ENCODE data around the gene LIM2.
A peak's percentile ranks its signal among the peaks of the same experiment; 100 is the strongest.
"Not testable (repeated sequence)": the region's sequence is repeated elsewhere in the genome, so short reads cannot be mapped to it uniquely, and the experiment has no call there.

LIM2 gene

GRCh38 chr19:51398096-51398704 lies 10.4 kb upstream of the LIM2 start:
- H3K9ac ChIP-seq: no peak overlapping the region
- H3K36me3 ChIP-seq: peaks cover 12% of the 10 kb centered on the region
- no peak for TF ChIP-seq Cebpa-rat (IDR thresholded peaks at IDR 0.05)
- H3K4me2 ChIP-seq: no peak overlapping the region
- H4K20me1 ChIP-seq: no peaks in the 10 kb centered on the region
- H3K4me3 ChIP-seq: no peak overlapping the region
- peaks cover 20% of the 10 kb centered on the region for H3K4me1 ChIP-seq
- peaks cover 22% of the 10 kb centered on the region for H3K9me3 ChIP-seq
- no peak overlapping the region for H3K27ac ChIP-seq
- H3K27me3 ChIP-seq: no peaks in the 10 kb centered on the region

- H3K27ac ChIP-seq, H3K4me2 ChIP-seq, H3K4me3 ChIP-seq, H4K20me1 ChIP-seq, H3K36me3 ChIP-seq, H3K9ac ChIP-seq, H3K27me3 ChIP-seq: not testable (repeated sequence)
- peaks cover 14% of the 10 kb centered on the region for H3K9me3 ChIP-seq
- peaks cover 23% of the 10 kb centered on the region for H3K4me1 ChIP-seq
These were observed 9.7 kb upstream of the LIM2 start for GRCh38 chr19:51397453-51397852.

DNA sequence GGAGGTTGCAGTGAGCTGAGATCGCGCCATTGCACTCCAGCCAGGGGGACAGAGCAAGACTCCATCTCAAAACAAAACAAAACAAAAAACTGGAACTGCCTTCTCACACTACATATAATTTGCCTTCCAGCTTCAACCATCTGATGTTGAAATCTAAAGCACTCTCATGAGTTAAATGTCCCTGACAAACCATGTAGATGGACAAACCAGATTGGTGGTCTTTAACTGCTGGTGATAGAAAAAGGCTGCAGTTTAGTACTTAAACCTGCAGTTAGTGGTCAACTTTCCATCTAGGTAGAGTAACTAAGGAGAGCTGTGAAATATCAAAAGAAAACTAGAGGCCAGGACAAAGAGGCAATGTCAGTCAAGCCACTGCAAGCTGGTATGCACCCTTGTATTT lies 8.4 kb upstream of the LIM2 start:
- TF ChIP-seq Cebpa-rat (IDR thresholded peaks at IDR 0.05): no peak
- Histone ChIP-seq H3K27ac (no peak overlapping the region), H3K36me3 (no peaks in the 10 kb centered on the region), H3K27me3 (no peaks in the 10 kb centered on the region), H4K20me1 (no peaks in the 10 kb centered on the region), H3K9ac (no peak overlapping the region), H3K4me3 (no peak overlapping the region), H3K4me1 (peaks cover 23% of the 10 kb centered on the region), H3K9me3 (peaks cover 1% of the 10 kb centered on the region), H3K4me2 (no peak overlapping the region)

DNA sequence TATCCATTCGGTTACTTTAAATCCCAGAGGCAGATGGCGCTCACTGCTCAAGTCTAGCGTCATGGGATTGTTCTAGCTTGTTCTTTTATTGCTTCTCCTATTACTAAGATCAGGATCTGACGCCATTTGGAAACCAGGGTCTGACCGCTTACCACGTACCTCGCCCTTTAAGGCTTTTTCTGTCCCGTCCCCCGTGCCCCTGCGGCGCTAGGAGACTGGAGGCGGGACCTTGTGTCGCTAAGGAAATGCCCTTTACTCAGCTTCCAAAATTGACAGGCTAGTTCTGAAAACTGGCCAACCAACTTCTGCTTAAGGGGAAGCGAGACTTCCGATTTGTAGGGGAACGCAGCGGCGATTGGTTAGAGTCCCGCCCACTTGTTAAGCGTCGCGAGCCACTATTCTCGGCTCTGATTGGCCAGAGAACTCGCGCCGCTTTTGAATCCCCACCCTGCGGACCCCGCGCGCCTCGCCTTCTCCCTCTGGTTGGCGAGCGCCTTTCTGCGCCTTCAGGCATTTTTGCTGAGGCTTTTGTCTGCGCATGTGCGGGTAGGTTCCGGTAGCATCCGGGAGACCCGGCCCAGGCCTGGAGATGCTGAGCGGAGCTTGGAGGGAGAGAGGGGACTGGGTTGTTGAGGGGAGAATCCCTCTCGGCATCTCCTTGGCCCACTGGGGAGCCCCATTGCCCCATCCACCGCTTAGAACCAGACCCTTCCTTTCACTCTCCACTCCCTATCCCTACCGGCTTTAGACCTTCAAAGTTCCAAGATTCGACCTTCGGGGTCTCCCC lies 6.5 kb upstream of the LIM2 start:
- peak overlapping the region; percentile 84 for H3K9ac ChIP-seq
- no peak for TF ChIP-seq Cebpa-rat (IDR thresholded peaks at IDR 0.05)
- no peaks in the 10 kb centered on the region for H3K36me3 ChIP-seq
- peak overlapping the region; percentile 84 for H3K27ac ChIP-seq
- peak overlapping the region; percentile 93 for H3K4me2 ChIP-seq
- no peaks in the 10 kb centered on the region for H4K20me1 ChIP-seq
- peak overlapping the region; percentile 71 for H3K4me3 ChIP-seq
- no peaks in the 10 kb centered on the region for H3K9me3 ChIP-seq
- H3K4me1 ChIP-seq: peaks cover 31% of the 10 kb centered on the region
- H3K27me3 ChIP-seq: no peaks in the 10 kb centered on the region

DNA sequence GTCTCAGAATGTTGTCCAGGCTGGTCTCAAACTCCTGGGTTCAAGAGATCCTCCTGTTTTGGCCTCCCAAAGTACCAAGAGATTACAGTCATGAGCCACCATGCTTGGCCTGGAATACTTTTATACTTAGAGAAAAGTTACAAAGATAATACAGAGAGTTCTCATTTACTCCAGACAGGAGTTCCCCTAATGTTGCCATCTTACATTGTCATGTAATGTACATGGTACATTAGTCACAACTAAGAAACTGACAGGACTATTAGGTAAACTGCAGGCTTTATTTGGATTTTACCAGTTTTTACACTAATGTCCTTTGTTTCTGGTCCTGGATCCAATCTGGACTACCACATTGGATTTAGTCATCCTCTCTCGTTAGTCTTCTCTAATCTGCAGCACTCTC lies 4.9 kb upstream of the LIM2 start:
- no peak overlapping the region for H3K27ac ChIP-seq
- no peaks in the 10 kb centered on the region for H4K20me1 ChIP-seq
- no peaks in the 10 kb centered on the region for H3K36me3 ChIP-seq
- H3K9me3 ChIP-seq: no peaks in the 10 kb centered on the region
- TF ChIP-seq Cebpa-rat (IDR thresholded peaks at IDR 0.05): no peak
- H3K4me2 ChIP-seq: no peak overlapping the region
- no peak overlapping the region for H3K9ac ChIP-seq
- H3K27me3 ChIP-seq: no peaks in the 10 kb centered on the region
- peaks cover 31% of the 10 kb centered on the region for H3K4me1 ChIP-seq
- H3K4me3 ChIP-seq: no peak overlapping the region

- H4K20me1 ChIP-seq: no peaks in the 10 kb centered on the region
- no peak for TF ChIP-seq Cebpa-rat (IDR thresholded peaks at IDR 0.05)
- H3K9ac ChIP-seq: no peak overlapping the region
- H3K27me3 ChIP-seq: no peaks in the 10 kb centered on the region
- peak overlapping the region; percentile 66 for H3K27ac ChIP-seq
- no peaks in the 10 kb centered on the region for H3K36me3 ChIP-seq
- H3K4me3 ChIP-seq: 0 out of 2 replicates have a peak overlapping the region, but pooled peaks have one; percentile 14
- no peaks in the 10 kb centered on the region for H3K9me3 ChIP-seq
- peak overlapping the region; percentile 39 for H3K4me2 ChIP-seq
- peaks cover 31% of the 10 kb centered on the region for H3K4me1 ChIP-seq
These were observed 3.4 kb upstream of the LIM2 start for GRCh38 chr19:51391073-51391611.

DNA sequence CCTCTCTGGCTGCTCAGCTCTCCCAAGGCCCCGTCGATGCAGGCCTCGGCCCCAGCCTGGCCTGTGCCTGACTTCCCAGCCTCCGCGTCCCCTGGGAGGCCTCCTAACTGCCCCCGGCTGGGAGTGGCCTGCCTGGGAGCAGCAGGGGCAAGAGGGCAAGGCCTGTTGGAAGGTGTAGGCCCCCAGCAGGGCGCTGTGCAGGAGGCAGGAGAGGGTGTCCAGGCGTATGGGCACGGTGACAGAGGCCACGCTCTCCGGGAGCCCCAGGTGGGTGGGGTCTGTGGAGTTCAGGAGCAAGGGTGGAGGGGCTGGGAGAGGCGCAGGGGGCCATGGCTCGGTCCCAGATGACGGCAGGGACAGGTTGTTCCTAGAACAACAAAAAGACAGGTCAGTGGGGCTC lies 1.4 kb upstream of the LIM2 start:
- Histone ChIP-seq H3K27me3 (no peaks in the 10 kb centered on the region), H3K36me3 (no peaks in the 10 kb centered on the region), H3K4me1 (peaks cover 18% of the 10 kb centered on the region), H3K9me3 (no peaks in the 10 kb centered on the region), H3K4me2 (no peak overlapping the region), H3K4me3 (no peak overlapping the region), H3K9ac (no peak overlapping the region), H4K20me1 (no peaks in the 10 kb centered on the region), H3K27ac (no peak overlapping the region)
- TF ChIP-seq Cebpa-rat (IDR thresholded peaks at IDR 0.05): no peak

GRCh38 chr19:51386882-51387520 lies 773 bp downstream of the LIM2 start:
- Histone ChIP-seq H3K27me3 (no peaks in the 10 kb centered on the region), H4K20me1 (no peaks in the 10 kb centered on the region), H3K36me3 (no peaks in the 10 kb centered on the region), H3K9me3 (no peaks in the 10 kb centered on the region), H3K4me1 (peaks cover 8% of the 10 kb centered on the region; the same call in 1 of the 2 replicates), H3K4me2 (no peak overlapping the region), H3K9ac (no peak overlapping the region), H3K27ac (no peak overlapping the region), H3K4me3 (no peak overlapping the region)
- TF ChIP-seq Cebpa-rat (IDR thresholded peaks at IDR 0.05): no peak

GRCh38 chr19:51382004-51382403 lies 5.8 kb downstream of the LIM2 start:
- Histone ChIP-seq H3K4me2 (no peak overlapping the region), H3K27me3 (no peaks in the 10 kb centered on the region), H3K4me3 (no peak overlapping the region), H3K9me3 (peaks cover 13% of the 10 kb centered on the region), H3K9ac (no peak overlapping the region), H3K27ac (no peak overlapping the region), H3K4me1 (peaks cover 22% of the 10 kb centered on the region), H4K20me1 (no peaks in the 10 kb centered on the region), H3K36me3 (no peaks in the 10 kb centered on the region)
- TF ChIP-seq Cebpa-rat (IDR thresholded peaks at IDR 0.05): no peak

GRCh38 chr19:51380379-51380778 lies 7.4 kb downstream of the LIM2 start:
- H3K4me1 ChIP-seq: peaks cover 38% of the 10 kb centered on the region
- no peak overlapping the region for H3K9ac ChIP-seq
- no peak overlapping the region for H3K27ac ChIP-seq
- no peak overlapping the region for H3K4me3 ChIP-seq
- TF ChIP-seq Cebpa-rat (IDR thresholded peaks at IDR 0.05): no peak
- no peaks in the 10 kb centered on the region for H3K27me3 ChIP-seq
- peak overlapping the region; percentile 61 for H3K4me2 ChIP-seq
- peaks cover 13% of the 10 kb centered on the region for H3K9me3 ChIP-seq
- no peaks in the 10 kb centered on the region for H3K36me3 ChIP-seq
- H4K20me1 ChIP-seq: no peaks in the 10 kb centered on the region

All from BLaER1 (cell line).